Upper lobe of left lung (tissue), 6 donors: ENCODE results near the gene NAV2. TPM values are rescaled to one million over a fixed set of nuclear protein-coding genes. Genes with fewer than 3 reads are reported as not detected.

Source experiments
- ATAC-seq, 2 donors: fragments of 200-7000 bp; cut with Tn5 transposase; one replicate each; pipeline ENCODE4 v1.9.1; 2022; ENCODE audit warnings: mild to moderate bottlenecking in 2 of 2, moderate library complexity in 2 of 2; ENCODE audit not compliant: low FRiP score in 2 of 2
- DNase-seq, 2 donors: peaks; one replicate each; pipeline ENCODE4 v3.0.0-alpha.2; 2019 to 2020
- H3K27ac ChIP-seq, 4 donors: fragments of 200-600 bp; sonication (generic); one replicate each; pipeline ENCODE4 v1.5.1; 2016 to 2019
- H3K27me3 ChIP-seq, 4 donors: fragments of 200-600 bp; sonication (generic); one replicate each; pipeline ENCODE4 v1.5.1; 2017 to 2019
- H3K36me3 ChIP-seq, 4 donors: fragments of 200-600 bp; sonication (generic); one replicate each; pipeline ENCODE4 v1.5.1; 2016 to 2019
- H3K4me1 ChIP-seq, 4 donors: fragments of 200-600 bp; sonication (generic); one replicate each; pipeline ENCODE4 v1.5.1; 2018 to 2019
- H3K4me3 ChIP-seq, 4 donors: fragments of 200-600 bp; sonication (generic); one replicate each; pipeline ENCODE4 v1.5.1; 2017 to 2019; ENCODE audit warnings: mild to moderate bottlenecking in 2 of 4, moderate library complexity in 1 of 4
- H3K9me3 ChIP-seq, 4 donors: fragments of 200-600 bp; sonication (generic); one replicate each; pipeline ENCODE4 v1.5.1; 2018 to 2019
- CTCF ChIP-seq, 6 experiments: fragments of 450-650 bp in 4 of 6; fragments of 200-600 bp in 2 of 6; sonication (generic) in 2 of 6; IDR thresholded peaks; one replicate each; pipeline ENCODE4 v1.5.1; 2016 to 2019; ENCODE audit warnings: antibody characterized with exemption in 6 of 6
- EP300 ChIP-seq, 4 donors: sonication (generic); formaldehyde crosslinking; IDR thresholded peaks; one replicate each; pipeline ENCODE4 v1.5.1; 2017; ENCODE audit warnings: antibody characterized with exemption in 4 of 4, control low read depth in 2 of 4
- POLR2A ChIP-seq, 4 donors: fragments of 450-650 bp; IDR thresholded peaks; one replicate each; pipeline ENCODE4 v1.5.1; 2016 to 2017; ENCODE audit warnings: antibody characterized with exemption in 4 of 4, mild to moderate bottlenecking in 2 of 4
- POLR2AphosphoS5 ChIP-seq, 2 donors: sonication (generic); formaldehyde crosslinking; IDR thresholded peaks; one replicate each; pipeline ENCODE4 v1.5.1; 2017; ENCODE audit warnings: antibody characterized with exemption in 2 of 2
- WGBS, 2 donors: methylation state at CpG; one replicate each; pipeline ENCODE4 v1.1.5; 2017 to 2018; 5-methylcytosine and 5-hydroxymethylcytosine counted together
- total RNA-seq, 6 donors: library from RNA; depleted of rRNA in 4 of 6; stranded (reverse); fragments of >200 nt in 4 of 6; gene quantifications; one replicate each; pipeline versions ENCODE4 v1.1.0 to v1.2.1, GENCODE V29; 2016 to 2021
- donor health status: DM: no; HTN: no; CAD: no; lungs with moderate emphysema.
- donor health status: DM: no; HTN: yes; CAD: no; lungs with severe emphysema.

NAV2 gene
- total RNA-seq, 6 donors from 2014 or later, result 40.5 to 61.4 (median 52.3) TPM

GRCh38 chr11:19768197-19768596 lies 55.6 kb downstream of the NAV2 start:
- H3K27ac ChIP-seq, result peak overlapping the region in 3 of 4 donors; percentile 41 to 72 (median 65)
- H3K9me3 ChIP-seq, result no peaks in the 10 kb centered on the region
- ATAC-seq, result peak in 1 of 2 donors; percentile 57
- peaks cover 13 to 27% (median 18%) of the 10 kb centered on the region in 4 donors for H3K4me1 ChIP-seq
- TF ChIP-seq CTCF (IDR thresholded peaks at IDR 0.05) (no peak), POLR2A (IDR thresholded peaks at IDR 0.05) (peak in 1 of 4 donors; percentile 14), EP300 (IDR thresholded peaks at IDR 0.05) (peak in 1 of 4 donors; percentile 52), POLR2AphosphoS5 (IDR thresholded peaks at IDR 0.05) (no peak)
- H3K36me3 ChIP-seq, result no peaks in the 10 kb centered on the region
- WGBS, 2 donors, result 59 to 62% methylated on average over 6 of the region's 6 CpGs
- no peaks in the 10 kb centered on the region for H3K27me3 ChIP-seq
- no peak overlapping the region for H3K4me3 ChIP-seq
- peak in 1 of 2 donors; percentile 67 for DNase-seq

GRCh38 chr11:19768815-19769214 lies 56.2 kb downstream of the NAV2 start:
- H3K27ac ChIP-seq, result peak overlapping the region; percentile 27 to 72 (median 53)

GRCh38 chr11:19769820-19770219 lies 57.2 kb downstream of the NAV2 start:
- WGBS, 2 donors, result 64 to 74% methylated on average over 1 of the region's 1 CpG
- DNase-seq, result no peak
- H3K27me3 ChIP-seq, result no peaks in the 10 kb centered on the region
- H3K4me3 ChIP-seq, result no peak overlapping the region
- no peaks in the 10 kb centered on the region for H3K36me3 ChIP-seq
- peak overlapping the region in 3 of 4 donors; percentile 27 to 72 (median 65) for H3K27ac ChIP-seq
- H3K4me1 ChIP-seq, result peaks cover 13 to 27% (median 18%) of the 10 kb centered on the region in 4 donors
- no peaks in the 10 kb centered on the region for H3K9me3 ChIP-seq
- TF ChIP-seq POLR2AphosphoS5 (IDR thresholded peaks at IDR 0.05) (no peak), CTCF (IDR thresholded peaks at IDR 0.05) (no peak), EP300 (IDR thresholded peaks at IDR 0.05) (no peak), POLR2A (IDR thresholded peaks at IDR 0.05) (no peak)
- no peak for ATAC-seq

More at GRCh38 chr11:19768815-19769214, 56.2 kb downstream of the NAV2 start:
- Histone ChIP-seq H3K4me3 (no peak overlapping the region), H3K36me3 (no peaks in the 10 kb centered on the region), H3K4me1 (peaks cover 13 to 27% (median 18%) of the 10 kb centered on the region in 4 donors), H3K27me3 (no peaks in the 10 kb centered on the region), H3K9me3 (no peaks in the 10 kb centered on the region)
- ATAC-seq (no peak), DNase-seq (peak in 1 of 2 donors; percentile 51)
- TF ChIP-seq POLR2A (IDR thresholded peaks at IDR 0.05) (no peak), EP300 (IDR thresholded peaks at IDR 0.05) (no peak), POLR2AphosphoS5 (IDR thresholded peaks at IDR 0.05) (no peak), CTCF (IDR thresholded peaks at IDR 0.05) (no peak)

GRCh38 chr11:19770277-19770676 lies 57.6 kb downstream of the NAV2 start:
- Histone ChIP-seq H3K9me3 (no peaks in the 10 kb centered on the region), H3K4me1 (peaks cover 13 to 27% (median 18%) of the 10 kb centered on the region in 4 donors), H3K27ac (peak overlapping the region in 3 of 4 donors; percentile 27 to 72 (median 65)), H3K36me3 (no peaks in the 10 kb centered on the region), H3K4me3 (no peak overlapping the region), H3K27me3 (no peaks in the 10 kb centered on the region)
- DNase-seq (no peak), ATAC-seq (no peak)
- TF ChIP-seq CTCF (IDR thresholded peaks at IDR 0.05), result no peak
- no peak for TF ChIP-seq POLR2A (IDR thresholded peaks at IDR 0.05)
- TF ChIP-seq POLR2AphosphoS5 (IDR thresholded peaks at IDR 0.05), result no peak
- no peak for TF ChIP-seq EP300 (IDR thresholded peaks at IDR 0.05)
- 40 to 47% methylated on average over 2 of the region's 2 CpGs for WGBS, 2 donors

- 79 to 89% methylated on average over 4 of the region's 4 CpGs for WGBS, 2 donors
- no peaks in the 10 kb centered on the region for H3K36me3 ChIP-seq
- H3K4me3 ChIP-seq, result no peak overlapping the region
- DNase-seq (no peak), ATAC-seq (no peak)
- no peak overlapping the region for H3K27ac ChIP-seq
- no peak for TF ChIP-seq CTCF (IDR thresholded peaks at IDR 0.05)
- TF ChIP-seq EP300 (IDR thresholded peaks at IDR 0.05), result no peak
- no peak for TF ChIP-seq POLR2A (IDR thresholded peaks at IDR 0.05)
- TF ChIP-seq POLR2AphosphoS5 (IDR thresholded peaks at IDR 0.05), result no peak
- no peaks in the 10 kb centered on the region for H3K9me3 ChIP-seq
- H3K4me1 ChIP-seq, result peaks cover 13 to 27% (median 22%) of the 10 kb centered on the region in 4 donors
- H3K27me3 ChIP-seq, result no peaks in the 10 kb centered on the region
Measured at GRCh38 chr11:19771463-19771862, 58.8 kb downstream of the NAV2 start.
